ENCODE results near the gene ZACN.

Gene ZACN

DNA sequence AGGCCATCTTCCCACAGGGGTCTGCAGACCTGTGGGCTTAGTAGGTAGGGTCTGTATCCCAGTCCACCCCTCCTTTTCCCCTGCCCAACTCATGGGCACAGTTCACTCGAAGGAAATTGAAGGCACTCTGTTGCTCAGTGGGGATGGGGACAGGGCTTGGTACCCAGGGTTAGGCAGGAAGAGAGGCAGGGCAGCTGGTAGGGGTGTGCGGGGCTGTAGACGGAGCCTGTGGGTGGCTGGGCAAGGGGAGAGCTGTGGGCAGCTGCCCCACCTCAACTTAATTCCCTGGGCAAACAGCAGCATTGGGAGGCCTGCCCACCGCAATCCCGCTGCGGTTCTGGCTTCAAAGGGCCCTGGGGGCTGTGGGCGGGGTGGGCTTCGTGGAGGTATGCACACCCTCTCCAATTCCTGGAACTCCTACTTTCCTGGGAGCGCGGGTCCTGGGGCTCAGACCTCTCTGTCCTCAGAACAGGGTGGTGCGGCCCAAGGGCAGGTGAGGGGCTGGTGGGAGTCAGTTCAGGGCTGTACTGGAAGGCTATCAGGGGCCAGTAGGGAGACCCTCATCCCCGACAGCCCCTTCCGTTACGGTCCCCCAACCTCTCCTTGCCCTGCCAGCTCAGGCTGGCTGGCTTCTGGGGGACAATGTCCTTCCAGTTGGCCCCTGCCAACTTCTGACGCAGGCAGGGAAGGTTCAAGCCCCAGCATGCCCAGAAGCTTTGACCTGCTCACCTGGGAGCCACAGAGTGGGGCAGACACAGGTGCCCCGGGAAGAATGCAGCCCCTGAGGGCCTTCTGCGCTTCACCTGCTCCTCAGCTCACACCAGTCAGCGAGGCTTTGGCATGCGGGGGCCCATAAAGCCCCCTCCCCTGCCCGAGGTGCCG is 53.0 kb downstream of the ZACN start:
- DNase-seq (ENCODE audit: low read depth in 2 of 2) = no peak

Data from stimulated activated CD8-positive, alpha-beta memory T cell treated with anti-CD3 and anti-CD28 coated beads, Interleukin-7, amount 100 ng/mL, for 4 hours (primary cell).